GM19397 (cell line): ENCODE data around the gene GGA3.
A peak's percentile ranks its signal among the peaks of the same experiment; 100 is the strongest.
"Not testable (repeated sequence)": the region's sequence is repeated elsewhere in the genome, so short reads cannot be mapped to it uniquely, and the experiment has no call there.

Experiments used
- ATAC-seq: cut with Tn5 transposase; IDR thresholded peaks from one replicate; pipeline ENCODE4 v1.9.1; 2021; ENCODE audit warnings: mild to moderate bottlenecking, moderate library complexity; ENCODE audit not compliant: unreplicated experiment

Gene GGA3

DNA sequence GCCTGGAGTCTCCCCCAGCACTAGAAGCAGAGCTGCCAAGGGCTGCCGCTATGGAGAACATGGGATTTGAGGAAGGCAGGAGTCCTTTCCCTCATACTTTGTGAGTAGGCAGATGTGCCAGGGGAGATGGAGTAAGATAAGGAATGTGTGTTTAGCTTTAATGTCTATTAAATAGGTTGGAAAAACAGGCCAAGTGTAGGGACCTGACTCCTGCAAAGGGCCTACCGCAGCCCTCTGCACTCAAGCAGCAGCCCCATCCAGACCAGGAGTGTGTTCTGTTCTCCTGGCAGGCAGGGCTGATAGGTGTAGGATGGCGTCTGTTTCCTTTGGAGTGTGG lies 11.4 kb upstream of the GGA3 start:
- no peak for ATAC-seq

GRCh38 chr17:75271955-75272847 lies 10.8 kb upstream of the GGA3 start:
- ATAC-seq = no peak

DNA sequence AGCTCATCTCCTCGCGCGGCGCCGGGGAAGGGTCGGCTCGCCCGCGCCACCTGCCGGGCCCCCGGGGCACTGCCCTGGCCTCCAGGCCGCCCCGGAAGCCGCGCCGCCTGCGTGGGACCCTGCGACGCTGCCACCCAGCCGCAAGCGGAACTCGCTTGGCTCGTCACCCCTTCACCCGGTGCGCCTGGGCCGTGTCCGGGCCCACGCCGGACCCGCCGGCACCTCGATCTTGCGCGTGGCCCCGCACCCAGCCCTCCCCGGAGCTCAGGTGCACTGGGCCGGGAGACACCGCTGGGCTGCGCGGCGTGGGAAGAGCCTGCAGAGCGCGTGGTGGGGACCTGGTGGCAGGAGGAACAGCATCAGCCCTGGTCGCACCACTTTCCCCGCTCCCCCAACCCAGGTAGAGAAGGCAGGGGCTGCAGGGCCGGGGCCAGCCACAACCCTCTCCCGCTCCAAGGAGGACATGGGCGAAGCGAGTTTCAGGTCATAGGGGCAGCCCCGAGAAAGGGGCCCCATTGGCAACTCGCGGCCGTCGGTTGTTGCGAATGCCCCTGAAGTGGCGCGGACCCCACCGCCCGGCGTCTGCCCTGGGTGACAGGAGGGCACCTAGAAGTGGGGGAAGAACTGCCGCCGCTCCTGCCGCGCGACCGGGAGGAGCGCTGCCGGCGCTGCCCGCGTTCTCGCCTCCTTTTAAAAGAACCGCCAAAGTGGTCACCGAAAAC lies 10.0 kb upstream of the GGA3 start:
- peak; percentile 77 for ATAC-seq

- ATAC-seq = no peak
These were observed 9.5 kb upstream of the GGA3 start, which contains the start of gene MIF4GD for GRCh38 chr17:75270966-75271232. Gene MIF4GD (minus strand): TSS chr17:75271231. CDS start chr17:75270195, 1,036 bp downstream.

DNA sequence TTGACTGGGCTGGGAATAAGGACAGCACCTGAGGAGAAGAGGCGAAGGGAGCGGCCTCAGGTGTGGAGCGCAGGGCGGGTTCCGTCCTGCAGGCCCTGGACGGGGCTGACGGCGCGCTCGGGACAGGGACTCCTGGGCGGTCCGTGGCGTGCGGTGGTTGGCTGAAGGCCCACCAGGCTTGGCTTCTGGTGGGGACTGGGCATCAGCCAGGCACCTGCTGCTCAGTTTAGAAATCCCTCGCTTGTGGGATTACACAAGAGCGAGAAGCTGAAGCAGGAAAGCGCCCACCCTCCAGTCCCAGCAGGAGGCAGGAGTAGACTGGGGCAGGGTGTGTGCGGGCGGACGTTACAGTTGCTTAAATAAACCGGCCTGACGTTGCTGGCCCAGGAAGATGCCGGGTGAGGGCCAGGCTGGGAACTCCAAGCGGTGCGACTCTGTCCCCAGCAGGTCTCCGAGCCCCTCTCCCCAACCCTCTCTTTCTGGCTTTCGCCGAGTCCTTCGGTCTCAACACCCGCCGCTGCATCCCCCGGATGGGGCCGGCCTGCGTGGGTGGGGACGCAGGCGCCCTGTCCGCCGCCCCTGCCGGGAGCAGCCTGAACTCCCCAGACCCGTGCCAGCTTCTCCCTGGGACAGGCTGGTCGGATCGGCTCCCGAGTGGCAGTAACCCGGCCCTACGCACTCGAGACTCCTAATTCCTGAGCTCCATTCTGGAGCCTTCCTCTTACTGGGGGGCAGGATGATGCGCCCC lies 9.0 kb upstream of the GGA3 start:
- ATAC-seq = peak; percentile 40

GRCh38 chr17:75269844-75270217 lies 8.4 kb upstream of the GGA3 start:
- ATAC-seq = no peak

DNA sequence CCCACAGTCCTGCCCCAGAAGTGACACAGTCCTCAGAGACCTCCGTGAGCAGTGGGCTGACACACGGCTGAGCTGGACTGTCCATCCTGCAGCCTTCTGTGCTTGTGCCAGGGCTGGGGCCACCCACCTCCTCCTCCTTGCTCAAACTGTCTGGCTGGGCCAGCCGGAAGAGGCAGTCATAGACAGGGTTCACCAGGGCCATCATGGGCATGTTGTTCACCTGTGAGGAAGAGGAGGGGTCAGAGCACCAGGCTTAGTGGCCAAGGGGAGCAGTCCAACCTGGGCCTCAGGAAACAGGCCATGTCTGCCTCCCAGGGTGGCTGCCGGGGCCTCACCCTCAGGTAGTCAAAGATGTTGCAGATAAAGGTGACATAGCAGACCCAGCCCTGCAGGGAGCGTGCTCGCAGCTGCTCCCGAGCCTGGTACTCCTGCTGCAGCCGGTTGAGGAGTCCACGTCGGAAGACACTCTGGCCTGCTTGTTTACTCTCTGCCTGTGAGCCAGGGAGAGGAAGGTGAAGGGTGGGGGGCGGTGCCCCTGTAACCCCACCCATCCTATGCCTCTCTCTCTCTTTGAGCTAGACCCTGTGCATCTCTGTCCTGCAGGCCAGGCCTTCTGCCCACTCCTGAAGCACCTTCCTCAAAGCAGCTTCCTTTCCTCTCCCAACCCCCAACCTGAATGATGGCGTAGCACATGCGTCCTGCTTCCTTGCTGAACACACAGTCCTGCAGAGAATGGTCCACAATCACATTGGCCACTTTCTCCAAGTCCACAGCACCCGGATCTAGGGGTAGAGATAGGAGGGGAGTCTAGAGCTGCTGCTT lies 6.2 kb upstream of the GGA3 start:
- ATAC-seq = no peak

DNA sequence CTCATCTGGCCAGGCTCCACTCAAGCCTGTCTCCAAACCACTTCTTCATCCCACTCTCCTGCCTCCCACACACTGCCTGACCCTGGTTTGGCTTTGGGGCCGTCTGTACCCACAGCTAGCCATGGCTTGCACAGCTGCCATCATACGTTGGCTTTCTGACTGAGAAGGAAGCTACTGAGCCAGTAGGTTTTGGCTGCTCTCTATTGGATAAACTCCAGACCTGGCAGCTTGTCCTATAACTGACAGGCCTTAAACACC lies 5.7 kb upstream of the GGA3 start:
- ATAC-seq = no peak

DNA sequence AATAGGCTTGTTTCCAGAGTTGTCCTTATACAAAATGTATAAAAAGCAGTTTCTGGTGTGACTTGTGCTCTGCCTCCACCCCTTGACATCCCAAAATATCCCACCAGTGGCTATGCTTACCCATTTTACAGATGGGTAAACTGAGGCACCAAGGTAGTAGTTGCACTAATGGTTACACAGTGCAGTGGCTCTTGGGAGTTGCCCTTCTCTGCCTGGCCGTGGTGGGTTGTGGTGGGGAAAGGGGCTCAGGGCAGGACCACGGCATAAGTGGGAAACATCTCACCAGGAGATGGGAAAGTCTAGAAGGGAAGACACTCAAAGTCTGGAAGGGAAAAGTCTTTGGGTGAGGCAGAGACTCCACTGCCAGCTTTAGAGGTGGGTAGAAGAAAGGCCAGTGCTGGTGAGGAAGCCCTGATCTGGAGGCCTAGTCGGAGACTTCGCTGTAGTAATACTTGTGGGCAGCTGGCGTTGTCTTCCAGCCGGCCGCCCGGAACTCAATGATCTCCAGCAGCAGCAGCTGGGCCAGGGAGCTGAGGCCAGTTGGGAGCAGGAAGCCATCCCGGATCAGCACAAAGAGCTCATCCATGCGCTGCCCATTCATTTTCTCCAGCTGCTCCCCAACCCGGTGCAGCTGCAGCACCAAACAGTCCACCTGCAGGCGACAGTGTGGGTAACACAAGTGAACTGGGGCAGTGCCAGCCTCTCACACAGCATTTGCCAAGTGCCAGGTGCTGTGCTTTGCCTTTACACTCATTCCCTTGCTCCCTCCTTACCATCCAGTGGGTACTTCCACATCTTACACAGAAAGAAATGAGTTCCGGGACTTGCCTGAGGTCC lies 5.1 kb upstream of the GGA3 start:
- no peak for ATAC-seq

DNA sequence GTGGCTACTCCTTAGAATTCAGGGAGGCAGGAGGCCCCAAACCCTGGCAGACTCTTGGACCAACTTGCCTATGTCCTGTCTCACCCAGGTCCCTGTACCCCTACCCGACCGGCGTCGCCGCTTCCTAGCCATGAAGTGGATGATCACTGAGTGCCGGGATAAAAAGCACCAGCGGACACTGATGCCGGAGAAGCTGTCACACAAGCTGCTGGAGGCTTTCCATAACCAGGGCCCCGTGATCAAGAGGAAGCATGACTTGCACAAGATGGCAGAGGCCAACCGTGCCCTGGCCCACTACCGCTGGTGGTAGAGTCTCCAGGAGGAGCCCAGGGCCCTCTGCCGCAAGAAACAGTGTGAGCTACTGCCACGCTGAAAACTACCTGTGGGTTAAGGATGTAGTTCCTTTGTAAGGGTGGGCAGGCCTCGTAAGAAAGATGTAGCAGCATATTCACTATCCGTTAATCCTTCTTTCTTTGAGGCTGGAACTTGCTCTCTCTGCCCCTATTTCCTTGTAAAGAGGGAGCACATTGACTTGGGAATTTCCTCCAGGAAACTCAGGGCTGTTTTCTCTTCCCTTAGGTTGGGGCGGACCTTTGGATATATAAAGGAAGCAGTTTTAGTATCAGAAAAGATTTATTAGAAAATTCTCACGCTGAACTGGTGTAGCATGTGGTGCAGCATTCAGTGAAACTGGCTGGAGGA lies 4.4 kb upstream of the GGA3 start:
- ATAC-seq = no peak

DNA sequence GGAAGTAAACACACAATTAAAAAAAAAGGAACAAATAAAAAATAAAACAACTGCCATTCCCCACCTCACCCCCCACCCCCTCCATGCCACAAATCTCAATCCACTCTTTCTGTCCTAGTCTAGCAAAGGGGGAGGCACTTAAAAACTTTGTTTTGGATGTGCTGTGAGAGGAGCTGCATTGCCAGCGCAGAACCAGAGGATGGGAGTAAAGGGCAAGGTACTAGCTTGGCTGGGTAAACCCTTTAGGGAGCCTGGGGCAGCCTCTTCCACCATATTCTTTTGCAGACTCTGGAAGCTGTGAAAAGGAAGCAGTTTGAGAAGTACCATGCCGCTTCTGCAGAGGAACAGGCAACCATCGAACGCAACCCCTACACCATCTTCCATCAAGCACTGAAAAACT lies 1.6 kb upstream of the GGA3 start:
- no peak for ATAC-seq

DNA sequence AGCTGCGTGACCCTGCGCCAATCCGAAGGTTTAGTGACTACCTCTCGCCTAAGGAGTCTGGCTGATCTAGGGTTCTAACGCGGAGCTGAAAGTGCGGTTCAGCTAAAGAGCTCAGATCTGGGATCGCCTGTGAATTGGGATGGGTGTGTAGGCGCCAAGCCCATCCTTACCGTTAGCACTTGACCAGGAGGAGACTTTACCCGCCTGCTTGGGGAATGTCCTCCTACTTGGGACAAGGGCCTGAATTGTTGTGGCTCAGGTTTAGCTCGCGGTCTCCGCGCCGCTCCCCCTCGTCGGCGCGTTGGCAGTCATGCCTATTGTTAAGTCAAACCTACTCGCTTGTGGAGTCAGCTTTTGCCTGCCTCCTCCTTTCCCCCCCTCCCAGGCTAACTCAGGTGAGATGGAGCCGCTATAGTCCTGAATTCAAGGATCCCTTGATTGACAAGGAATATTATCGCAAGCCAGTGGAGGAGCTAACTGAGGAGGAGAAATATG lies 753 bp upstream of the GGA3 start:
- ATAC-seq = no peak

DNA sequence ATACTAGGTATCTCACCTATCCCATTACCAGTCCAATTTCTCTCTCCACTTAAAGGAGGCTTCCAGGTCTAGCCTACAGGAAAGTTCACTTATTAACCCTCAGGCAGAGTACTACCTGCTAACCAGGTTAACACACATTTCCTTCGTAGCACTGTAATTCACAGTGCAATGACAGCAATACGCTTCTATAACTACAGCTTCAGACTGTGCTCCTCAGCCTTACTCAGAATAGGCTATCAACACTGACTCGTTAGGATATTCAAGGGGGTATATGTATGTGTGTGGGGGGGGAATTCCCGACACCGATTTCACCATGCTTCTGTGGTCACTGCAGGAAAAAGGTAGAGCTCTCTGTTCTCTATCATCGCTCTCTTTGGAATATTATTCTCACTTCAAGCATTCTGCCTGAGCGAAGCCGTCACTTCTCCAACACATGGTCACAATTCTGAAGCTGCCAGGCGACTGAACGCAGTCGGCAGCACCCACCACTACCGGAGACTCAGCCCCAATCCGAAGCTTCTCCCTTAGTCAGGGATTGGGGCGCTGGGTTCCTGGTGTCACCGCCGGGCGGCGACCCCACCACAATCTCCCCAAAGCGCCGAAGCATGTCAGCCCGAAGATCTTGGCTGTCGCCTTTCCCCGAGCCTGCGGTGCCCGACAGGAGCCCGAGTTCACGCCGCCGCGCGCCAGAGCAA lies 618 bp downstream of the GGA3 start:
- ATAC-seq = peak; percentile 17

- ATAC-seq = not testable (repeated sequence)
These were observed 4.2 kb downstream of the GGA3 start for GRCh38 chr17:75257228-75257627.

GRCh38 chr17:75255954-75256698 lies 5.3 kb downstream of the GGA3 start:
- not testable (repeated sequence) for ATAC-seq

- ATAC-seq = no peak
These were observed 9.2 kb downstream of the GGA3 start for GRCh38 chr17:75252039-75252816.

DNA sequence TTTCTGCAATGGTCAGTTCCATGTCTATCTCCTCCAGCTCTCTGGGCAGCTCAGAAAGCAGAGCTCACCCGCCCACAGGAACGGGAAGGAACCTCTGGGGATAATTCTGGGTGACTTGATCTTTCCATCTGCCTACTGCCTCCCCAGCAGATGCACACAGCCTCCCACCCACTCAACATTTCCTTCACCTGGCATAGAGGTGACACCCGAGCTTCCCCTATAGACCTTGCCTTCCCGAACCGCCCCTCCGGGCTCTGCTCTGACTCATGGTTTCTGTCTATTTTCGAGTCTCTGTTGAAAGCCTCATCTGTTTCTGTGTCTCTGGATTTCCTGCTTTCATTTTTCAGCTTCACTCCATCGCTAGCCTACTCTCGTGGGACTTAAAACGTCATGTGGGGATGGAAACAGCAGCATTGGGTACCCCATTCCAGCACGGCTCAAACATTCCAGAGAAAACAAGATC lies 11.4 kb downstream of the GGA3 start:
- peak; percentile 78 for ATAC-seq
